ENCODE results near the gene R3HDM2. TPM values are rescaled to one million over a fixed set of nuclear protein-coding genes. Genes with fewer than 3 reads are reported as not detected.
A peak's percentile ranks its signal among the peaks of the same experiment; 100 is the strongest.
"Not testable (repeated sequence)": the region's sequence is repeated elsewhere in the genome, so short reads cannot be mapped to it uniquely, and the experiment has no call there.

Gene R3HDM2
- total RNA-seq, 1 experiment from 2014 or later = 25.3 TPM

DNA sequence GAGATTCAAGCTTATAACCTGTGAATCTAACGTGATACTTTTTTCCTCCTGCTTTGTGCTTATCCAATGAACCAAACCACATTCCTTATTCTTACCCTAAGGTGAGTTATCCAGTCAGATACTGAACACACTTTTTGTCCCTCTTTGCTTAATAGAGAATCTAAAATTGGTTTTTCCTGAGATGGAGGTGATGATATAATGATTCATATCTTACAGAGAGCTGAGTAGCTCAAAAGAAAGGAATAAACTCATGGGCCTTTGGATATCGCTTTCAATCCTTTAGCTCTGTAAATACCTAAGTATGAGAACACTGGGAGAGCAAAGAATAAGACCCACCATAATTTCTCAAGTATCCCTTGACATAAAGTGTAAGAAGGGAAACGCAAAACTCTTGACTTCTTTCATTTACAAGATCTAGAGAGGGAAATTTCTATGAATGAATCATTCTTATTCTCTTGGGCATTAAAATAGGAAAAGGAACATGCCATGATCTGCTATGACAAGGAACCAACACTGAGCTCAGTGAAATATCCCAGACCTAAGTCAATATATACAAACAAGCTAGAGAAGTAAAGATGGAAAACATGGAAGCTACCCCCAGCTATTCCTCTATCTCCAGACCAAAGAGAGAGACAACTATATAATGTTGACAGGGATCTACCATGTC is 98.1 kb downstream of the R3HDM2 start:
- DNase-seq (ENCODE audit: low spot score) = no peak

GRCh38 chr12:57330992-57331391 is 99.9 kb downstream of the R3HDM2 start:
- DNase-seq (ENCODE audit: low spot score) = no peak

DNA sequence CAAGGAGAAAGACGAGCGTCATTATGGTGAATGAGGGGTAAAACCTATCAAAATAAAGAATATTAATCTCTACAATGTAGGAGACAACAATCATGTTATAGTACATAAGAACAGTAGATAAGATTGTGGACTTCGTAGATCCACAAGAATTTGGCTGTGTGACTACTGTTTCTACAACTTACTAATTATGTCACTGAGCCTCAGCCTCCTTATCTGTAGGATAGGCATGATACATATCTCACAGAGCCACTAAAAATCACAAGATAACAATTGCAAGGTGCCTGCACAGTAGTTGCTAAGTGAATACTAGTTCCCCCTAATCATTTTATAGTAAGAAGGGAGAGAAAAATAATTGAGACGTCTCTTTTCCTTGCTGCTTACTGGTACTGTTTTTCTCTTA is 101.6 kb downstream of the R3HDM2 start:
- no peak for DNase-seq (ENCODE audit: low spot score)

- DNase-seq (ENCODE audit: low spot score) = no peak
Observed at GRCh38 chr12:57325395-57325794, 105.4 kb downstream of the R3HDM2 start.

GRCh38 chr12:57323416-57323815 is 107.4 kb downstream of the R3HDM2 start:
- DNase-seq (ENCODE audit: low spot score) = no peak

DNA sequence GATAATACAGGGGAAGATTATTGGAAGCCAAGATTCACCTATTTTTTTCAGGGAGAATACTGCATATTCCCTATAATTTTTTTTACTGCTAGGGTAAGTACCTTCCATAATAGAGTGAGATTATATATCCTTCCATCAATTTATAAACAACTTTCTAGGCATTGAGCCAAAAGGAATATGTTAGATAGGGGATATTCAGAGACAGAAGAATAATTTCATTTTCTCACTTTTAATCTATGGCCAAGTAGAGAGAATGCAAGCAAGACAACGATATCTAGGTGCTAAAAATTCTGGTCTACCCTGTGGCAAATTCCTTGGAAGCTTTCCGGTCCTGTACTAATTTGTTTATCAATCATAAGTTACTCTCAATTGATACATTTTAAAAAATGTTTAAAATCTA is 110.2 kb downstream of the R3HDM2 start:
- DNase-seq (ENCODE audit: low spot score) = no peak

DNA sequence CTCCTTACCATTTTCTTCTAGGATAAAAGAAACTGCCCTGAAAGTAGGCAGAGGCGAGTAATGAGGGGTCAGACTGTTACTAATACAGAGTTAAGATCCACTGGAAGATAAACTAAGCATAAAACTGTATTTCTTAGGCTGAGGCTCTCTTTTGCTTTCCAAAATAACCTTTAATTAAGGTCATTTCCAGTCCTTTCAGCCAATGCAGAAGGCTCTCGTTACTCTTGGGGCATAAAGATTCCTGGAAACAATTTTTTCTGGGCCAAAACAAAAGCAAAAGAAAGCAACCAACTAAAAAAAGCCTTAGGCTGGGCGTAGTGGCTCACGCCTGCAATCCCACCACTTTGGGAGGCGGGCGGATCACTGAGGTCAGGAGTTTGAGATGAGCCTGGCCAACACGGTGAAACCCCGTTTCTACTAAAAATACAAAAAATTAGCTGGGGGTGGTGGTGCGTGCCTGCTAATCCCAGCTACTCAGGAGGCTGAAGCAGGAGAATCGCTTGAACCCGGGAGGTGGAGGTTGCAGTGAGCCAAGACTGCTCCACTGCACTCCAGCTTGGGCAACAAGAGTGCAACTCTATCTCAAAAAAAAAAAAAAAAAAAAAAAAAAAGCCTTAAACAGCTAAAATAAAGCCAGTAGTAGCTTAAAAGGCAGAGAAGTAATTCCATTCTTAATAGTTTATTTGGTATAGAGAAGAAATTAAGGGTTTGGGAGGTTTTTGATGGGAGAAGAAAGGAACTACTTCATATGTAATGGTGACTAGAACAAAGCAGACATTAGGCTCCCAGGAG is 111.0 kb downstream of the R3HDM2 start:
- DNase-seq (ENCODE audit: low spot score) = no peak

DNA sequence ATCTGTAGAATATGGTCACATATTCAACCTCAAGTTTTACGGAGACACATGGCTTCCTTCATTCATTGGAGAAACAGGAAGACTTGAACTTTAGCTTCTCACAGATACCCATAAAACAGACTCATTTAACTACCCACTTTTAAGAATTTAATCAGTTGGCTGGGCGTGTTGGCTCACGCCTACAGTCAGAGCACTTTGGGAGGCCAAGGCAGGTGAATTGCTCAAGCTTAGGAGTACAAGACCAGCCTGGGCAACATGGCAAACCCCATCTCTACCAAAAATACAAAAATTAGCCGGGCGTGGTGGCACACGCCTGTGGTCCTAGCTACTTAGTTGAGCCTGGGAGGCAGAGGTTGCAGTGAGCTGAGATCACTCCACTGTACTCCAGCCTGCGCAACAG is 115.2 kb downstream of the R3HDM2 start:
- no peak for DNase-seq (ENCODE audit: low spot score)

DNA sequence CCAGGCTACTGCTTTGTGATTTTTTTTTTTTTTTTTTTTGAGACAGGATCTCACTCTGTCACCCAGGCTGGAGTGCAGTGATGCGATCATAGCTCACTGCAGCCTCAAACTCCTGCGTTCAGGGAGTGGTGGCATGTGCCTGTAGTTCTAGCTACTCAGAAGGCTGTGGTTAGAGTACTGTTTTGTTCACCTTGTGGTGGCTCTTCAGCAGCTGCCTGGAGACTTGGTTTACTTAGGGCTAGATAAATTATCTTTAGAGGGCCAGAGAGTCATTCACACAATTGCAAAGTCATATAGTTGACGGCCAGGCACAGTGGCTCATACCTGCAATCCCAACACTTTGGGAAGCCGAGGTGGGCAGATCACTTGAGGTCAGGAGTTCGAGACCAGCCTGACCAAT is 118.6 kb downstream of the R3HDM2 start:
- not testable (repeated sequence) for DNase-seq (ENCODE audit: low spot score)

DNA sequence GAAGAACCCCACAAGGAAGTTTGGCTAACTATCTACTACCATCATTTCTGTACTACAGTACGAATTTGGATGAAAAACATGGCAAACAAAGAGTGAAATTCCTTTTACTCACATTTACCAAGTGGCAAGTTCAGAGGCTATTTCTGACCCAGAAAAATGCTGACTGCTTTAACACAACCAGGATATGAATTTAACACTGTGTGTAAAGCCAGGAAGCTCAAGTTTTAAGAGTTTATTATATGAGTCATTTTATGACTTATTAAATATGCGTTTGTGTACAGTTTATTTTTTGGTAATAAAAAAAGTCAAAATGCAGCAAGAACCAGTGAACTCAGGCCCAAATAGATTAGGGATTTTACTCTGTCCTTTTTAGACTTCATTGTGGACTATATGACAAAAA is 121.4 kb downstream of the R3HDM2 start:
- peak; percentile 52 for DNase-seq (ENCODE audit: low spot score)

- no peak for DNase-seq (ENCODE audit: low spot score)
Observed at GRCh38 chr12:57300961-57301584, 129.8 kb downstream of the R3HDM2 start.

DNA sequence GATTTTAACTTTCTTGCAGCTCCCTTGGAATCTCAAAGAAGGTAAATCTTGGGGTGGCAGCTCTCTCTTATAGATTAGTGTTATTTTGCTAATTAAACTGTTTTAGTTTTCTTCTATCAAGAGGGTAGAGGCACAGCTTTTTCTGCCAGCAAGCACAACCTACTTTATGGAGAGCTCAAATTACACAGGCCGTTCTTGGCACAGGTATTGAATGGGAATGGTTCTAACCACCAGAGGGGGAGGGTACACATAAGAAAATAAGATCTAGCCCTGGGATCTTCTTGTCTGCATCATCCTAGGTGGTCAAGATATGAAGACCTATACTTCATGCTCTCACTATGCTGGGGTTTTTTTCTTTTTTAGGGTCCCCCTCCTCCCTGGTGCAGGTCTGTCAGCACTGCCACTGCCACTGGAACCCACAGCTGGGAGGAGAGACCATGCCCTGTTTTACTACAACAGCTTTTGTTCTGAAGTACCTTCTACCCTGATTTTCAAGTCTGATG is 131.3 kb downstream of the R3HDM2 start:
- DNase-seq (ENCODE audit: low spot score) = no peak

- DNase-seq (ENCODE audit: low spot score) = no peak
Observed at GRCh38 chr12:57296291-57296690, 134.6 kb downstream of the R3HDM2 start.

DNA sequence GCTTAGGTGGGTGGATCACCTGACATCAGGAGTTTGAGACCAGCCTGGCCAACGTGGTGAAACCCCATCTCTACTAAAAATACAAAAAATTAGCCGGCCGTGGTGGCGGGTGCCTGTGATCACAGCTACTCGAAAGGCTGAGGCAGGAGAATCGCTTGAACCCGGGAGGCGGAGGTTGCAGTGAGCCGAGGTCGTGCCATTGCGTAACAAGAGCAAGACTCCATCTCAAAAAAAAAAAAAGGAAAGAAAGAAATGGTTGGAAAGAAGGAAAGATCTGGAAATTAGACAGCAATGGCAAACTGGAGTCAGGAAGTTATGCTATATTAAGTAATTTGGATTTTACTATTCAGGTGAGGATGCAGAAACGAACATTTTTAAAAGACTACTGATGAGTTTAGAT is 148.8 kb downstream of the R3HDM2 start:
- not testable (repeated sequence) for DNase-seq (ENCODE audit: low spot score)

DNA sequence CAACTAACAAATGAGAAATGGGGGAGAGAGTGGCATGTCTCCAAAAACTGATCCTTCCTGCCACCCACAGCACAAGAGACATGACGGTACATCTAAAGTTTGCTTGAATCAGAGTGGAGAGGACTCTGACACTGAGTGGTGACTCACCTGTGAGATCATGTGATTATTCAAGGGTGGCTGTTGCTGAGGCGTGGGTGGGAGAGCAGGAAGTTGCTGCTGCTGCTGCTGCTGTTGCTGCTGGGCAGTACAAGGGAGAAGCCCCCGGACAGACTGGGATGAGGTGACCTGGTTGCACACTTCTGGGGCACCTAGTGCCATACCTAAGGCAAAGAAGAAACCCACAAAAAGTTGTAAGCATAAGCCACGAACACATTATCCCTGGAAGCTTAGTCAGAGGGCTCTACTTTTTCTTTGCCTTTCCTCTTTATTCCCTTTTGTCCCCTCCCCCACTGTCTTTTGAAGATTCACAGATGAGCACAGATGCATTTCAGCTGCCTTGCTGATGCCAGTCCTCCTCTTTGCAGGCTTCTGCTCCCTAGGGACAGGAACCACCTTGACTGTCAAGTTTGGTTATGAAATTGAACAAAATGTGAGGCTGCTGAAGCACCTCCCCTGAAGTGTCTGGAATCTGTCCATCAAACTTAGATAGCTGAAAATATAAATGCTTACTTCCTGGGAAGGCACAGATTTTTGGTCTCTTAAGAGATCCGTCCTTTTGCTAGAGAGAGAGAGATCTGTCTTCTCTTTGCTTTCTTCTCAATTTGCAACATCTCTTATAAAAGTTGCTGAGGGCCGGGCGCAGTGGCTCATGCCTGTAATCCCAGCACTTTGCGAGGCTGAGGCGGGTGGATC is 150.4 kb downstream of the R3HDM2 start:
- peak; percentile 79 for DNase-seq (ENCODE audit: low spot score)

DNA sequence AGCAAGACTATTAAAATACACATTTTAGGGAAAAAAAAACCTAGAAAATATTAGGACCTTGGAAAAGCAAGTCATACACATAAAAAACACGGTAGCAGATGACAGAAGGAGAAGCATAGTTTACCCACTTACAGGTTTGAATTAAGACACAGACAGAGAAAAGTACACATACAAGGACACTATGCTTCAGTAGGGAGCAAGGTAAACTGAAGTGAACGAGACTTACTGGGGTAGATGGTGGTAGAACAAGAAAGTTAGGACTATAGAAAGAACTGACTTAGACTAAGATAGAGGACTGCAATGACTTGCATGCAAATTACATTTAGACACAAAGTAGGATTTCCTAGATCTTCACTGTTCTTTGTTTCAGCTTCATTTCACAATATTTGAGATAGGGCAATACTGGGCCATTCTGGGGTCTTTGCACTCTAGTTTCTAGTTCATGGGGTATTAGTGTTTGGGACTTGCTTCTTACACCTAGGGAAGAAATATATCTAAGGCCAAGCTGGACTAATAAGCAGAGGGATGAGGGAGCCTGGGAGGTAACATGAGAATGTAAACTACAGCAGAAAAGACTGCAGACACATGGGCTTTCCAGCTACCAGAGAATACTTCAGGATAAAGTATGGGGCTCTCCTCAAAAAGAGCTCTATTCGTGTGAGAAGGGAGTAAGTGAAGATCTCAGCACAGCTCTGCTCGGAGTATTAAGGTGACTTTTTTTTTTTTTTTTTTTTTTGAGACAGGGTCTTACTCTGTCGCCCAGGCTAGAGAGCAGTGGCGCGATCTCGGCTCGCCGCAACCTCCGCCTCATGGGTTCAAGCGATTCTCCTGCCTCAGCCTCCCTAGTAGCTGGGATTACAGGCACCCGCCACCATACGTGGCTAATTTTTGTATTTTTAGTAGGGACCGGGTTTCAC is 152.1 kb downstream of the R3HDM2 start:
- DNase-seq (ENCODE audit: low spot score) = no peak

GRCh38 chr12:57276935-57277563 is 153.8 kb downstream of the R3HDM2 start:
- peak; percentile 41 for DNase-seq (ENCODE audit: low spot score)

GRCh38 chr12:57276233-57276632 is 154.6 kb downstream of the R3HDM2 start:
- DNase-seq (ENCODE audit: low spot score) = not testable (repeated sequence)

DNA sequence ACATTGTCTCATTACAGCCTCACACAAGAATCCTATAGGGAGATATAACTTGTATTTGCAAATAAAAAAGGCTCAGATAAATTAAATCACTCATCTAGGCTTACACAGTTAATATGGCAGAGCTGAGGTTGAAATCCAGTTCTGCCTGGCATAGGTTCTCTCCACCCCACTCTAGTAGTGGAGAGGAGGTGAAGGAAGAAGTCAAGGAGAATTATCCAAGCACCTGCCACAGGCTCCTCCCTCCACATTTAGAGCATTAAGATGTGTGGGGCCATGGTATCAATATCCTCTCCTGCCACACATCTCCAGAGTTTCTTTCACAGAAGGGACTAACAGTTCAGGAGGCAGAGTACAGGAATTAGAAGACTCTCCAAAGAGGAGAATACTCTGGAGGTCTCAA is 157.3 kb downstream of the R3HDM2 start:
- DNase-seq (ENCODE audit: low spot score) = no peak
